ENCODE measurements around the gene ZNF292.
"Not testable (repeated sequence)": the region's sequence is repeated elsewhere in the genome, so short reads cannot be mapped to it uniquely, and the experiment has no call there.

Gene ZNF292

GRCh38 chr6:87154993-87155841 lies at the start of gene ZNF292:
TSS of gene ZNF292 (plus strand) at chr6:87155565. CDS start at chr6:87155592, 27 bp downstream.
- DNase-seq (ENCODE audit: low spot score) = peak; percentile 98

- DNase-seq (ENCODE audit: low spot score) = no peak
These were observed 49.5 kb upstream of the ZNF292 start for GRCh38 chr6:87105823-87106222.

GRCh38 chr6:87110636-87111035 lies 44.7 kb upstream of the ZNF292 start:
- DNase-seq (ENCODE audit: low spot score) = no peak

- no peak for DNase-seq (ENCODE audit: low spot score)
These were observed 39.8 kb upstream of the ZNF292 start for GRCh38 chr6:87115402-87116135.

- no peak for DNase-seq (ENCODE audit: low spot score)
These were observed 38.4 kb upstream of the ZNF292 start for GRCh38 chr6:87116922-87117321.

GRCh38 chr6:87118054-87118453 lies 37.3 kb upstream of the ZNF292 start:
- peak; percentile 51 for DNase-seq (ENCODE audit: low spot score)

- no peak for DNase-seq (ENCODE audit: low spot score)
These were observed 32.9 kb upstream of the ZNF292 start for GRCh38 chr6:87122477-87122876.

- DNase-seq (ENCODE audit: low spot score) = no peak
These were observed 31.3 kb upstream of the ZNF292 start for GRCh38 chr6:87124074-87124473.

- DNase-seq (ENCODE audit: low spot score) = no peak
These were observed 28.9 kb upstream of the ZNF292 start for GRCh38 chr6:87126501-87126900.

- DNase-seq (ENCODE audit: low spot score) = no peak
These were observed 27.6 kb upstream of the ZNF292 start for GRCh38 chr6:87127737-87128136.

GRCh38 chr6:87136963-87137362 lies 18.4 kb upstream of the ZNF292 start:
- no peak for DNase-seq (ENCODE audit: low spot score)

- DNase-seq (ENCODE audit: low spot score) = peak; percentile 55
These were observed 16.1 kb upstream of the ZNF292 start for GRCh38 chr6:87139236-87139635.

- not testable (repeated sequence) for DNase-seq (ENCODE audit: low spot score)
These were observed 15.4 kb upstream of the ZNF292 start for GRCh38 chr6:87139927-87140326.

GRCh38 chr6:87146363-87146762 lies 9.0 kb upstream of the ZNF292 start:
- no peak for DNase-seq (ENCODE audit: low spot score)

GRCh38 chr6:87150406-87150805 lies 5.0 kb upstream of the ZNF292 start:
- no peak for DNase-seq (ENCODE audit: low spot score)

- DNase-seq (ENCODE audit: low spot score) = no peak
These were observed 3.9 kb upstream of the ZNF292 start for GRCh38 chr6:87151471-87151780.

GRCh38 chr6:87151781-87152525 lies 3.4 kb upstream of the ZNF292 start:
- DNase-seq (ENCODE audit: low spot score) = peak; percentile 63

GRCh38 chr6:87152526-87152955 lies 2.8 kb upstream of the ZNF292 start:
- DNase-seq (ENCODE audit: low spot score) = no peak

GRCh38 chr6:87154641-87154992 lies 748 bp upstream of the ZNF292 start:
- DNase-seq (ENCODE audit: low spot score) = no peak

- DNase-seq (ENCODE audit: low spot score) = peak; percentile 69
These were observed 764 bp downstream of the ZNF292 start for GRCh38 chr6:87155842-87156815.

GRCh38 chr6:87157596-87157995 lies 2.2 kb downstream of the ZNF292 start:
- not testable (repeated sequence) for DNase-seq (ENCODE audit: low spot score)

- no peak for DNase-seq (ENCODE audit: low spot score)
These were observed 5.9 kb downstream of the ZNF292 start for GRCh38 chr6:87161299-87161698.
